Skeletal muscle tissue (tissue), 4 donors: ENCODE measurements around the gene WDR33. TPM values are rescaled to one million over a fixed set of nuclear protein-coding genes. Genes with fewer than 3 reads are reported as not detected.

Source experiments
- H3K27ac ChIP-seq: one replicate; pipeline ENCODE4 v1.7.0; 2013; ENCODE audit warnings: mild to moderate bottlenecking, low read depth, low read length, inconsistent platforms
- H3K27me3 ChIP-seq, 3 donors: one replicate each; pipeline ENCODE4 v1.7.0; 2013; ENCODE audit warnings: low read length in 3 of 3; ENCODE audit not compliant: control insufficient read depth in 3 of 3, insufficient read depth in 3 of 3
- H3K36me3 ChIP-seq, 3 donors: one replicate each; pipeline ENCODE4 v1.7.0; 2013; ENCODE audit warnings: low read length in 3 of 3; ENCODE audit not compliant: control insufficient read depth in 3 of 3, insufficient read depth in 3 of 3
- H3K4me1 ChIP-seq, 3 donors: one replicate each; pipeline ENCODE4 v1.7.0; 2013; ENCODE audit warnings: low read length in 3 of 3, mild to moderate bottlenecking in 3 of 3; ENCODE audit not compliant: control insufficient read depth in 3 of 3, insufficient read depth in 3 of 3
- H3K4me3 ChIP-seq, 3 donors: one replicate each; pipeline ENCODE4 v1.7.0; 2013; ENCODE audit warnings: low read length in 3 of 3
- H3K9ac ChIP-seq, 3 donors: one replicate each; pipeline ENCODE4 v1.7.0; 2013; ENCODE audit warnings: low read length in 3 of 3, mild to moderate bottlenecking in 3 of 3, moderate library complexity in 2 of 3, low read depth in 1 of 3
- H3K9me3 ChIP-seq, 3 donors: one replicate each; pipeline ENCODE4 v1.7.0; 2013; ENCODE audit warnings: low read length in 3 of 3; ENCODE audit not compliant: control insufficient read depth in 3 of 3
- total RNA-seq: library from RNA; depleted of rRNA; stranded (reverse); fragments of >200 nt; gene quantifications from one replicate; pipeline ENCODE4 v1.2.3, GENCODE V29; 2014
- donor health status: Osteomylitis.

WDR33 gene
- total RNA-seq, 1 donor from 2014 or later, result 41.2 TPM

DNA sequence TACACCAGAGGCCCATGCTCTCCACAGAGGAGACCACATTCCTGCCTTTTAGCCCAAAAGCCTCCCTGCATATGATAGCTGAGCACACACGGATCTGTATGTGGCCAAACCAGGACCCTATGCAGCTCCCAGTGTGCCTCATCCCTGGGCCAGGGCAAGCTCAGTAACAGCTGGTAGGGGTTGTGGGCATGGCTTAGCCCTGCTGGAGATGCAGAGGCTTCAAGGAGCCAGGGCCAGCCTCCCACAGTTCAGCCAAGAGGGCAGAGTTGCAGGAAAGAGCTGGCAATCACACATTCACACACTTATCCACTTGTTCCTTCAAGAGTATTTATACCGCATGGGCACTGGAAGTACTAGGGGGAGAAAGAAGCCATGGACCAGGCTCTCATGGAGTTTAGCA lies 134.1 kb downstream of the WDR33 start:
- Histone ChIP-seq H3K9ac (no peak overlapping the region), H3K27ac (no peak overlapping the region), H3K9me3 (no peaks in the 10 kb centered on the region), H3K4me1 (peaks cover 27 to 42% (median 33%) of the 10 kb centered on the region in 3 donors), H3K4me3 (peak overlapping the region in 1 of 3 donors; percentile 6), H3K36me3 (no peaks in the 10 kb centered on the region), H3K27me3 (peaks cover 0 to 42% (median 29%) of the 10 kb centered on the region in 3 donors)

DNA sequence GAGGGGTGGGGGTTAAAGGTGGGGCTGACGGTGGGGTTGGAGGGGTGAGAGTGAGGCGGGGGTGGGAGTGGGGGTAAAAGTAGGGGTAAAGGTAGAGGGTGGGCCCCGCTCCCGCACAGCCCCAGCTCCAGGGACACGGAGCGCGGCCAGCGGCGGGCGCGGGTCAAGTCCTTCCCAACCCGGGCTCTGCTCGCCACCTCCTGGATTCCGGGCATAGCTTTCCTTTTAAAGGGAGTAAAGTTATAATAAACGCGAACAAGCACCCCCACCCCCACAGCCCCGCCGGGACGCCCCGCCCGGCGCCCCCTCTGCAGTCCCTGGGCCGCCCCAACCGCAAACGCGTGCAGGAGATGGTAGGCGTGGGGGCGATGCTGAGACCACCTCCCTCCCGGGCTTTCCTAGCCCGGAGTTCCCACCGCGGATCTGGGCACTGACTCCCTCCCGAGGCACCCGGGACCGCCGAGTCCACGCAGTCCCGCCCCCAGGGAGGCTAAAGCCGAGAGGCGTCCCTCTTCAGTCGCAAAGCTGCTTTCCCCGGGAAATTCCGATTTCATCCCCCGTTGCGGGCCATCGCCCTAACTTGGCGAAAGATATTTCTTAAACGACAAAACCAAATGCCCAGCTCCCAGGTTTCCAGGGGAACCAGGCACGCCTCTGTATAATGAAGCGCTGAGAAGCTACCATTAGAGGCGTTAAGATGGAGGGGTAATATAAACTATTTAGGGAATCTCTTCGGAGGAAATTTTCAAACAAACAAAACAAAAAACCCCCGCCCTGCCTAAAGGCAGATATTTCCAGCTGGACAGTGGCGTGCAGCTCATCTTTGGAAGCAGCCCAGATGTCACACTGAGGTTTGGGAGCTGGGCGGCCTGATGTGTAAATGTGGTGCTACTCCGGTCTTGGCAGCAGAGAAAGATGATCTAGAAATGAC lies 135.4 kb downstream of the WDR33 start, which contains the start of gene LIMS2:
Gene LIMS2 (minus strand): TSS at position 200 of the 931 bp plus-strand sequence. CDS start 506 bp downstream, outside the sequence.
- peaks cover 26 to 37% (median 27%) of the 10 kb centered on the region in 3 donors for H3K4me1 ChIP-seq
- H3K27me3 ChIP-seq, result peaks cover 0 to 40% (median 32%) of the 10 kb centered on the region in 3 donors
- H3K9ac ChIP-seq, result peak within 1 kb of the TSS; percentile 45 to 81 (median 74)
- H3K4me3 ChIP-seq, result peak within 1 kb of the TSS; percentile 64 to 72 (median 72)
- H3K36me3 ChIP-seq, result no peaks in the 10 kb centered on the region
- H3K27ac ChIP-seq, result peak within 1 kb of the TSS; percentile 50
- H3K9me3 ChIP-seq, result no peaks in the 10 kb centered on the region

DNA sequence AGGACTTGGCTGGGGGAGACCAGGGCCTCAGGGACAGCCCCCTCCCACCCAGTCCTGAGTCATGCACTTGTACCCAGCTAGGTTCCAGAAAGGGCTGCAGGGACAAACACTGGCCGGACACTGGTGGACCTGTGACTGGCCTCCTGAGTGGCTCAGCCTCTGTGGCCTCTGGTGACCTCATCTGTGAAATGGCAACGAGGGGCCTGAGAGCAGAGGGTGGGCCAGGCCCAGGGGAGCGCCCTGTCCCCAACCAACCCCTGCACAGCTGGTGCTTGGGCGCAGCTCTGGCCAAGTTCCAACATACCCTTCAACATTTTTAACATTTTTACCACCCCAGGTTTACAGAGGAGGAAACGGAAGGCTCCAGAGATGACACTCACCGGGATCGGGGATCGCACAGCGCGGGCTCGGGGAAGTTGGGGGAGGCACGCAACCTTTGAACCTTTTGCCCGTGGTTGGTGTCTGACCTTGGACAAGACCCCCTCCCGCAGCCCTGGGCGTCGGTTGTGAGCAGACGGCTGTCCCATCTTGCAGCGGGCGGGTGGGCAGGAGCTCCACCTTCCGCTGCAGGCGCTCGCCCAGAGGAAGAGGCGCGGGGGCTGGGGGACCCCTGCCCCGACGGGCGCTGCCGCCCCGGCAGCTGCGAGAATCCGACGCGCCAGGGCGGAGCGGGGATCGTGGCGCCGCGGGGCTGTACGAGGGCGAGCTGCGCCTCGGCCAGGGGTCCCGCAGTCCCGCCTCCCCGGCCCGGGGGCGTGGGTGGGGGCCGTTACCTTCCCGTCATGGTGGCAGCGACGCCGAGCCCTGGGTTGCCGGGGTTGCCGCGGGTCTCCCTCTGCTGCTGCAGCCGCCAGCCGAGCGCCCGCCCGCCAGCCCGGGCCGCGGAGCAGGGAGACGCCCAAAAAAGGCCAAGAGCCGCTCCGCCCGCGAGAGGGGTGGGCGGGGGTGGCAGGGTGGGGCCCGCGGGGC lies 136.4 kb downstream of the WDR33 start:
- no peaks in the 10 kb centered on the region for H3K9me3 ChIP-seq
- H3K27ac ChIP-seq, result peak overlapping the region; percentile 50
- H3K36me3 ChIP-seq, result no peaks in the 10 kb centered on the region
- H3K4me3 ChIP-seq, result peak overlapping the region; percentile 64 to 72 (median 72)
- peak overlapping the region; percentile 45 to 81 (median 74) for H3K9ac ChIP-seq
- peaks cover 25 to 35% (median 27%) of the 10 kb centered on the region in 3 donors for H3K4me1 ChIP-seq
- peaks cover 0 to 38% (median 32%) of the 10 kb centered on the region in 3 donors for H3K27me3 ChIP-seq

- Histone ChIP-seq H3K4me1 (peaks cover 25 to 29% (median 27%) of the 10 kb centered on the region in 3 donors), H3K9me3 (no peaks in the 10 kb centered on the region), H3K27ac (peak overlapping the region; percentile 50), H3K9ac (peak overlapping the region; percentile 45 to 81 (median 66)), H3K36me3 (no peaks in the 10 kb centered on the region), H3K27me3 (peaks cover 0 to 34% (median 30%) of the 10 kb centered on the region in 3 donors), H3K4me3 (peak overlapping the region; percentile 64 to 72 (median 72))
These were observed 137.5 kb downstream of the WDR33 start for GRCh38 chr2:127673291-127674069.

DNA sequence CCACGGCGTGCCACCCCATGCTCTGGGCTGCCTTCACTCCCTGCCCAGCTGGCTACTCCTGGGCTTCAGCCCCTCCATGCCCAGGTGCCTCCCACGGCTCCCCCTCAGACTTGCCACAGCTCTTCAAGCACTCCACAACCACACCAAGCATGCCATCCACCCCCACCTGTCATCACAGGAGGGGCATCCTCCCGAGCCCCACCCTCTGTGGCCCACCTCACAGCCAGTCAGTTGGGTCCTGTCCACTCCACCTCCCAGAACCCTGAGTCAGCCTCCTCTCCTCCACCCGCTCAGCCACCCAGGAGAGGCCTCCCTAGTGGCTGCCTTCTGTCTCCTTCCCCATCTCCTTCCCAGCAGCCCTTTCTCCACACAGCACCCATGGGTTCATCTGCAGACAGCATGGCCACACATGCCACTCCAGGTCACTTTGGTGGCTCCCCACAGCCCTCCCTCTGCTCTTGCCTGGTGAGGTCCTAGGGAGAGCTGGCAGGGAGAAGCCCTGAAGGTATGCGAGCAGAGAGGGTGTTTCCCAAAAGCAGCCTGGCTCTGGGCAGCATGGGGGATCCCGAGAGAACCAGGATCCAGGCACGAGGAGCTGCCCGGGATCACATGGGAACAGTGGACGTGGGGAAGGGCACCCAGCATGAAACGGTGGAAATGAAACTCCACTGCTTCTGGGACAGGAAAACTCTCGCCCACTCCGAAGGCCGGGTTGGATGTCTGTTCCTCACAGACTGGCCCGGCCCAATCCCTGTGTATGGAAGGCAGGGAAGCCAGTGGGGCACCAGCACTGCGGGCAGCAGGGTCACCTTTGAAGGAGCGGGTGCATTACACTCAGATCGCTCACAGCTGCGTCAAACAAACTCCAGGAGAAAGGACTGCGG lies 138.4 kb downstream of the WDR33 start:
- H3K27me3 ChIP-seq, result peaks cover 0 to 30% (median 29%) of the 10 kb centered on the region in 3 donors
- no peaks in the 10 kb centered on the region for H3K36me3 ChIP-seq
- H3K27ac ChIP-seq, result peak overlapping the region; percentile 42
- H3K9ac ChIP-seq, result peak overlapping the region in 2 of 3 donors; percentile 66 to 81
- no peaks in the 10 kb centered on the region for H3K9me3 ChIP-seq
- H3K4me1 ChIP-seq, result peaks cover 25 to 29% (median 27%) of the 10 kb centered on the region in 3 donors
- H3K4me3 ChIP-seq, result peak overlapping the region; percentile 36 to 72 (median 54)

GRCh38 chr2:127671557-127672302 lies 139.2 kb downstream of the WDR33 start:
- Histone ChIP-seq H3K27ac (peak overlapping the region; percentile 42), H3K9me3 (no peaks in the 10 kb centered on the region), H3K36me3 (no peaks in the 10 kb centered on the region), H3K27me3 (peaks cover 0 to 27% (median 22%) of the 10 kb centered on the region in 3 donors), H3K4me3 (peak overlapping the region in 1 of 3 donors; percentile 41), H3K4me1 (peaks cover 22 to 26% (median 24%) of the 10 kb centered on the region in 3 donors), H3K9ac (peak overlapping the region in 1 of 3 donors; percentile 16)

DNA sequence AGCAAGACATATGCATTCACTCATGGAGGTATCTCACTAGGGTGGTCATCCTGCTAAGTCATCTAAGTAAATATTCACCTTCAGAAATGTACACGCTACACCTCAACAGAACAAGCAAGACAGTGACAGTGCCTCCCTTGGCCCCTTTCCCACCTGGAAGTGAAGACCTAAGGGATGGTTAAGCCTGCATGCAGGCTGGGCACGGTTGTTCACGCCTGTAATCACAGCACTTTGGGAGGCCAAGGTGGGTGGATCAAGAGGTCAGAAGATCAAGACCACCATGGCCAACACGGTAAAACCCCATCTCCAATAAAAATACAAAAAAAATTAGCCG lies 140.0 kb downstream of the WDR33 start:
- no peak overlapping the region for H3K27ac ChIP-seq
- peaks cover 18 to 21% (median 18%) of the 10 kb centered on the region in 3 donors for H3K4me1 ChIP-seq
- H3K9me3 ChIP-seq, result no peaks in the 10 kb centered on the region
- no peaks in the 10 kb centered on the region for H3K36me3 ChIP-seq
- H3K27me3 ChIP-seq, result peaks cover 0 to 19% (median 17%) of the 10 kb centered on the region in 3 donors
- H3K9ac ChIP-seq, result no peak overlapping the region
- H3K4me3 ChIP-seq, result no peak overlapping the region
